ENCODE data around the gene FAM13C. TPM values are rescaled to one million over a fixed set of nuclear protein-coding genes. Genes with fewer than 3 reads are reported as not detected.

The FAM13C gene
- total RNA-seq, 4 donors from 2014 or later, result 1.8 to 47.9 (median 5.7) TPM

DNA sequence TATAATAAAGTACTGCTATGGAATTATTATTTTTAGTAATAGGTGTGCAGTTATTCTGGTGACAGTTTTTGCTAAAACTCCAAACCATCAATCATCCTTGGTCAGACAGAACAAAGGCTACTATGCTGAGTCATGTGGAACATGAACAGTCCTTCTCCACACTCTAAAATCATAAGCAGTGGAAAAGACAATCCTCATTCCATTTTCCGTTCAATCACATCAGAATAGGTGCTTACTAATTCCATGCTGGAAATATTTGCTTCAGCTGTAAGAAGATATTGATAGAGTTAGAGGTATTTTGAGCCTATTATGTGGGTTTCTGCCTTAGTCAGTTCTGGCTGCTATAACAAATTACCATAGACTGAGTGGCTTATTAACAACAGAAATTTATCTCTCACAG is 82.9 kb downstream of the FAM13C start:
- H3K9me3 ChIP-seq, result no peaks in the 10 kb centered on the region
- no peaks in the 10 kb centered on the region for H3K36me3 ChIP-seq
- no peak for TF ChIP-seq POLR2A (IDR thresholded peaks at IDR 0.05)
- TF ChIP-seq, protein P1, sequence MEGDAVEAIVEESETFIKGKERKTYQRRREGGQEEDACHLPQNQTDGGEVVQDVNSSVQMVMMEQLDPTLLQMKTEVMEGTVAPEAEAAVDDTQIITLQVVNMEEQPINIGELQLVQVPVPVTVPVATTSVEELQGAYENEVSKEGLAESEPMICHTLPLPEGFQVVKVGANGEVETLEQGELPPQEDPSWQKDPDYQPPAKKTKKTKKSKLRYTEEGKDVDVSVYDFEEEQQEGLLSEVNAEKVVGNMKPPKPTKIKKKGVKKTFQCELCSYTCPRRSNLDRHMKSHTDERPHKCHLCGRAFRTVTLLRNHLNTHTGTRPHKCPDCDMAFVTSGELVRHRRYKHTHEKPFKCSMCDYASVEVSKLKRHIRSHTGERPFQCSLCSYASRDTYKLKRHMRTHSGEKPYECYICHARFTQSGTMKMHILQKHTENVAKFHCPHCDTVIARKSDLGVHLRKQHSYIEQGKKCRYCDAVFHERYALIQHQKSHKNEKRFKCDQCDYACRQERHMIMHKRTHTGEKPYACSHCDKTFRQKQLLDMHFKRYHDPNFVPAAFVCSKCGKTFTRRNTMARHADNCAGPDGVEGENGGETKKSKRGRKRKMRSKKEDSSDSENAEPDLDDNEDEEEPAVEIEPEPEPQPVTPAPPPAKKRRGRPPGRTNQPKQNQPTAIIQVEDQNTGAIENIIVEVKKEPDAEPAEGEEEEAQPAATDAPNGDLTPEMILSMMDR (IDR thresholded peaks at IDR 0.05), result no peak
- no peak overlapping the region for H3K4me3 ChIP-seq
- H3K27ac ChIP-seq, result no peak overlapping the region
- DNase-seq, result no peak
- H3K4me1 ChIP-seq, result no peaks in the 10 kb centered on the region
- H3K27me3 ChIP-seq, result no peaks in the 10 kb centered on the region

DNA sequence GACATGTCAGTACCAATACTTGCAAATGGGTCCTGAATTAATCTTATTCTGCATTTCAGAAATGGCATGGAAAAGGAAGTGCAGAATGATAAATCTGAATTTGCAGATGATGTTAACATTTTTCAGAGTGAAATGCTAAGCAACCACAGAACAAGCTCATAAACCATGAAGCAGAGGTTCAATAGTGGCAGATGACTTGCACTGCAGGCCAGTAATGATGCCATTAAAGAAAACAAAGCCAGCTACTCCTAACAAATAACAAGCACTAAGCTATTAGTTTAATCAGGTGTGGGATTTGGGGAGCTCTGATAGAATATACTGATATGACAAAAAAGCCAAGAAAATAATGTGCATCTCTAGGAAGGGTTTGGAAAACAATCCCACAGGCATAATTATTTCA is 85.4 kb downstream of the FAM13C start:
- no peaks in the 10 kb centered on the region for H3K9me3 ChIP-seq
- no peaks in the 10 kb centered on the region for H3K4me1 ChIP-seq
- no peak for DNase-seq
- no peak overlapping the region for H3K27ac ChIP-seq
- H3K4me3 ChIP-seq, result no peak overlapping the region
- no peaks in the 10 kb centered on the region for H3K27me3 ChIP-seq
- no peak for TF ChIP-seq POLR2A (IDR thresholded peaks at IDR 0.05)
- TF ChIP-seq, protein P1 (IDR thresholded peaks at IDR 0.05), result no peak
- H3K36me3 ChIP-seq, result no peaks in the 10 kb centered on the region

DNA sequence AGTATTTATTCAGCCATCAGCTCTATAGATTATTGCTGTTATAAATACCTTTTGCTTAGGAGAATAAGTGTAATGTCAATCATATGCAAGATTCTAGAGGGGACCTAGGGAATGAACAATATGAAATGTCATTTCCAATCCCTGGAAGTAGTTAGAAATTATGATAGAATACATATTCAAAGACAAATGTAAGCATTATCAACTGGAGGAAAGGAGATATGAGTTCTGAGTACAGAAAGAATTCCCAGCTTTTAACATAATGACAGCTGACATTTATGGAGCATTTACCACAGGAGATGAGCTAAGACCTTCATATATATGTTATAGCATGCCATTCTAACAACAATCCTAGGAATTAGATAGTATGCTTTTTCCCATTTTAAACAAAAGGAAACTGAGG is 86.2 kb downstream of the FAM13C start:
- no peak for TF ChIP-seq POLR2A (IDR thresholded peaks at IDR 0.05)
- TF ChIP-seq, protein P1 (IDR thresholded peaks at IDR 0.05), result no peak
- Histone ChIP-seq H3K36me3 (no peaks in the 10 kb centered on the region), H3K4me3 (no peak overlapping the region), H3K4me1 (no peaks in the 10 kb centered on the region), H3K27ac (no peak overlapping the region), H3K9me3 (no peaks in the 10 kb centered on the region), H3K27me3 (no peaks in the 10 kb centered on the region)
- no peak for DNase-seq

DNA sequence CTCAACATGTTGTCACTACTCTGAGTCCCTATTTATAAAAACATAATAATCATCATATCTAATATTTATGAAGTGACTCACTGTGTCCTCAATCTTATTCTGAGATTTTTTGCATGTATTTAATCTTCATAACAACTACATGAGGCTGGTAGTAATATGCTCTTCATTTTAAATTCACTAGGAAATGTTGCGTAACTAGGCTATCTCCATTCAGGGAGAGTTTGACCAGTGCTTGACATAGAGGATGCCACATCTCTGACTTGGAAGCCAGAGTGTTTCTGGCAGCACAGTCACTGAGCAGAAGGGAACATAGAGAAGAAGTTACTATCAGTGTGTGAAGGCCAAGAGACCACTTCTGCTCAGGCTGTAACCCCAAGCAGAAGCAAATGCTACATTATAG is 88.9 kb downstream of the FAM13C start:
- DNase-seq, result no peak
- no peaks in the 10 kb centered on the region for H3K9me3 ChIP-seq
- H3K36me3 ChIP-seq, result no peaks in the 10 kb centered on the region
- H3K4me3 ChIP-seq, result no peak overlapping the region
- TF ChIP-seq, protein P1 (IDR thresholded peaks at IDR 0.05), result no peak
- no peak for TF ChIP-seq POLR2A (IDR thresholded peaks at IDR 0.05)
- H3K27me3 ChIP-seq, result no peaks in the 10 kb centered on the region
- no peak overlapping the region for H3K27ac ChIP-seq
- H3K4me1 ChIP-seq, result no peaks in the 10 kb centered on the region

DNA sequence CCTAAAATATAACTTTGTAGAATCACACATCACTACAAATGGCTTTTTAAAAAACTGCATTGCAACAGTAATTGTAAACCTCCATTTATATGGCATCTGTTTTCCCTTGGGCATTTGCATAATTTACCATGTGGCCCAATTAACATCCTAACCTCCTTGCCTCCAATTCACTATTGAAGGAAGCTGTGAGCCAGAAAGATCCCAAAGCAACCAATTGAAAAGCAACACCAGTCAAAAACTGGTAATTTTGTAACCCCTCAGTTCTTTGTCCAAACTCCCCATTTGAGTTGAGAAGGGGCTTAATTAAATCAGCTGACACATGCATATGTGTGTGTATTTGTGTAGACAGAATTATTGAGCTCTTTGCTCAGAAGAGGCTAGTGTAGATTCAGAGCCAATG is 90.3 kb downstream of the FAM13C start:
- Histone ChIP-seq H3K27me3 (no peaks in the 10 kb centered on the region), H3K4me3 (no peak overlapping the region), H3K4me1 (no peaks in the 10 kb centered on the region), H3K36me3 (peaks cover 0 to 7% (median 0%) of the 10 kb centered on the region in 3 donors), H3K27ac (no peak overlapping the region), H3K9me3 (no peaks in the 10 kb centered on the region)
- DNase-seq, result no peak
- TF ChIP-seq POLR2A (IDR thresholded peaks at IDR 0.05), result no peak
- TF ChIP-seq, protein P1 (IDR thresholded peaks at IDR 0.05), result no peak

DNA sequence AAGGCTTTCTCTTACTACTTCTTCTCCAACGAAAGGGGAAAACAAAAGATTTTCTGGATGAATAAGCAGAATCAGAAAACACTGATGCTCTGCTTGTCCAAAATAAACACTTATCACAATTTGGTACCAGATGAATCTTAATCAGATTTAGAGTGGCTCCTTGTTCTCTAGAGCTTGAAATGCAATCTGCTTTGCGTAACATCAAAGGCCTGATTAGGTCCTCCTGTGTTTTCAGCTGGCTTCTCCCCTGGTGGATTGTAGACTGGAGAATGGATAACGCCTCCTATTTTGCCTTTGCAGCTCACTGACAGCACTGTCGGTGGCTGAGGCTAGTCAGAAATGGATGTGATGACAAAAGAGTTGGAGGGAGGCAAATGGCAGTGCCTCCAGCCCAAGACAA is 91.2 kb downstream of the FAM13C start:
- no peak overlapping the region for H3K4me3 ChIP-seq
- H3K36me3 ChIP-seq, result peaks cover 0 to 13% (median 0%) of the 10 kb centered on the region in 3 donors
- H3K27me3 ChIP-seq, result no peaks in the 10 kb centered on the region
- TF ChIP-seq, protein P1 (IDR thresholded peaks at IDR 0.05), result no peak
- no peak for TF ChIP-seq POLR2A (IDR thresholded peaks at IDR 0.05)
- no peaks in the 10 kb centered on the region for H3K9me3 ChIP-seq
- H3K27ac ChIP-seq, result no peak overlapping the region
- DNase-seq, result no peak
- no peaks in the 10 kb centered on the region for H3K4me1 ChIP-seq

Measured in Peyer's patch (tissue), 4 donors.